Activated CD4-positive, alpha-beta T cell treated with anti-CD3 and anti-CD28 coated beads for 24 hours (primary cell): ENCODE measurements around the gene MAP1B.

Experiments used
- DNase-seq, 2 donors: peaks; one replicate each; pipeline ENCODE4 v3.0.0-alpha.2; 2020; ENCODE audit warnings: low read depth in 2 of 2

The MAP1B gene

DNA sequence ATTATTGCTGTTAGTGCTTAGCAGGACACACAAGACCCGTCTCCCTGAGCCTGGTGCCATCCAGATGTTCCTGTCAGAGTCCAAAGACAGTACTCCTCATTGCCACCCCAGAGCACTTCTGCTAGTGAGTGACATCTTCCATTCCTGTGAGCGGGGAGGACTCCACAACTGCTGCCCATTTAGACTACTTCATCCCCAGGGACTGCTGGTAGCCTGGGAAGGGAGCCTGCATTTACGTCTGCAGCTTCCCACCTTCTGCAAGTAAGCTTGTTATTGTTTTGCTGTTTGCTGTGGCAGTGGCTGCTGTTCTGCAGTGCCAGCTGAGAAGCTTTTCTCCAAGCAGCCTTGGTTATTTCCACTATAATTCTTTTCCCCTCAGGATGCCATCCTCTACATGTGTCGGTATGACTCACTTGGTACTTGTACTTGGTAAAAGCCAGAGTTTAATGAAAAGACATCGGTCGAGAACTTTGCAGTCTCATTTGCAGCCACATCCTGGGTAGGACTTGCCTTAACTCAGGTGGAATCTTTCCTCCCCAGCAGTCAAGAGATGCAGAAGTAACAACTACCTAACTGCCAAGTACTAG, 10.6 kb upstream of the MAP1B start:
- no peak for DNase-seq

GRCh38 chr5:72101828-72102227, 5.4 kb upstream of the MAP1B start:
- no peak for DNase-seq

- DNase-seq = no peak
Observed at GRCh38 chr5:72106817-72107130, 501 bp upstream of the MAP1B start.

GRCh38 chr5:72107901-72108201, 576 bp downstream of the MAP1B start:
- no peak for DNase-seq

DNA sequence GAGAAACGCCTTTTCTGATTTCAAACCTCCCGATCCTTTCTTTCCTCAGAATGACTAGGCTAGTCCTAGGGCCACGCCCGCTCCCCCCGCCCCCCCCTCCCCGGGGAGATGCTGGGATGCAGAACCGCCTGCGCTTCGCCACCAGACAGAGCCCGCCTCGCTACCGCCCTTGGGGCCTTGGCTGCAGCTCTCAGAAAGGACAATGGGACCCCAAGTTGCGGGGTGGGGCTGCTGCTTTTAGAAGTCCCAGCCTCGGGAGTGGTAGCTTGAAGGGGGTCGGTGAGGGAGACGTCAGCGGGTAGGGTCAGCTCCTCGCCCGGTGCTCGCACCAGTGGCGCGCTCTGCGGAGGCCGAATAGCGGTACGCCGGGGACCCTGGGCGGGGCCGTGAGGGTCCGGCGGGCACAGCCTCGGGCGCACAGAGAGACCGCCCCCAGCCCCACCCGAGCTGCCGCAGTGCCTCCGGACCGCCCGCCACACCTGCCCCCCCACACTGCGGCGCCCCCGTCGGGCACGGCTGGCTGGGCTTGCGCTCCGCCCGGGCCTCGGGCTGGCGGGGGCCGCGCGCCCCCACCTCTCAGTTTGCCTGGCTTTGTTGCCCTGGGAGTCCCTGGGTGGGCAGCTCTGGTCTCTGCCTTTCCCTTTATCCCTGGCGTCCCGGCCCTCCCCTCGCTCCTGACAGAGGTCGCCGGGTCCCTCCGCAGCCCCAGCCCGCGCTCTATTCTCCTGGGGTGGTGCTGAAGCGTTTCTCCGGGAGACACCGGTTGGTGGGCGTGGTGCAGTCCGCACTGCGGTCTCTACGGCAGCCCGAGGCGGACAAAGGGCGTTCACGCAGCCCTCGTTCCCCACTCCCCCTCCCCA, 1.2 kb downstream of the MAP1B start:
- DNase-seq = no peak

DNA sequence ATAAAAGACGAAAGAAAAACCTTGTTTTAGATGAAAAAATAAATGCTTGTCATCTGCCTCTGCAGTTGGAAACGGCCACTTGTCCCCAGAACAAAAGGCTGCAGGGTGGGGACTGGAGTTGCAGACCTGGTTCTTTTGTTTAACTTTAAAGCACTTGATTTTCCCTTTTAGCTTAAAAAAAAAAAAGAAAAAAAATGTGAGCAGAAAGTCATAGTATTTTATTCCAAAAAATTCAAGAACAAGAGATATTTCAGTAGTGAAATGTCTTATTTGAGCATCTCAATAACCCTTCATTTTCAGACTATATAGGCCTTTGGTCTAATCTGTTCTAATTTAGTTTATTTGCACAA, 1.8 kb downstream of the MAP1B start:
- DNase-seq = no peak

DNA sequence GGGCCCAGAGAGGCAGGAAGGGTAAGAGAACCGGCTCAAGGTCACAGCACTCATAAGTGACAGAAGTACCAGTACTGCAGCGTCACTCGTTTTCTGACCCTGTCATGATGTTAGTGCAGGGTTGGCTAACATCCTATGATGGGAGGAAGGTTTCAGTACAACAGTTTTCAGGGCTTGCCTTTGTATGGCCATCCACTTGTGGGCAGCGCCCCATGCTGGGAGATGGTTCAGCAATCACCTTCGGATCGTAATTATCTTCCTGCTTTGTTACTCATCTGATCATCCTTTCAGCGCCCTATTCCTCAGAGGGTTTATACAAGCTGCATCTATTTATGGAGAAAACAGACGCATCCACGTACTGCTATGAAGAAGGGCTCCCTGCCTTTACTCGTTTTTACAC, 2.4 kb downstream of the MAP1B start:
- no peak for DNase-seq

DNA sequence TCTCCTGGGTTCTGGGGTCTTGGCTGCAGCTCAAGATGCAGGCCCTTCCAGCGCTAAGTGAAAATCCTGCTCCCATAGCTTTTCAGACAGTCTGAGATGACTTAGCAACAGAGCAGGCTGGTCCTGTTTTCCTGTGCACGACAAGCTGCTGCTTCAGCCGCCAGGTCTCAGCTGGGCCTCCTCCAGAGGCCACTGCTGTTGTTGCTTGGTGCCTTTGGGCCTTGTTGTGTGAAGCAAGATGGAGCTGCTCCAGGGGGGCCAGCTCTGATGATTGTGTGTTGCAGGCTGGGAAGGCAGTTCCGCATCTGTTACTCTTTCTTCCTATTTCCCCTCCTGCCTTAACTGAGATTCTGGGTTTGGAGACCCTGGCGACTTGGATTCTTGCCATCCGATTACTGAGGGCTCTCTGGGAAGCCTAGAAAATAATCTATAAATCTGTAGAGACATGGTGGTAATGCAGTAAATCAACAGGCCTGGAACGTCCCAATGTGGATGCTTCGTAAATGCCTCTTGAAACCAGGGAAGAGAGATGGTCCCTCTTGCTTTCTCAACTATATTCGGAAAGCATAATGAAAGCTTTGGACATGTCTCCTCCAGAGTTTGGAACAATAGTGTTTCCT, 3.2 kb downstream of the MAP1B start:
- DNase-seq = no peak

DNA sequence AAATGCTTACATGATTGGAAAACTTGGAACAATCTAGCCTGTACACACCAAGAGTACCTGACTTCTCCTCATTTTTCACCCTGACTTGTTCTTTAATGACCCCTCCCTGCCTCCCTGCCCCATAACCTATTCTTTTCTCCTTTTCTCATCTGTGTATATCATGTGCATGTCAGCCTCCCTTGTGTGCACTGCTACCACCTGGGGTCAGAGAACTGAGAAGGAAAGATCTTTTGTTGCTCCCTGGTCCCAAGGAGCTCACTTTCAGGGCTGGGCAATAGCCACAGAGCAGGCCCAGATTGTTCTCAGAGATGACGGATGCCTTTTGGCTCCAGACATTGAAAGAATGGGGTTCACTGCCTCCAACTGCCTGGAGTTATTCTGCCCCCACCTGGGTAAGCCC, 5.1 kb downstream of the MAP1B start:
- DNase-seq = no peak

DNA sequence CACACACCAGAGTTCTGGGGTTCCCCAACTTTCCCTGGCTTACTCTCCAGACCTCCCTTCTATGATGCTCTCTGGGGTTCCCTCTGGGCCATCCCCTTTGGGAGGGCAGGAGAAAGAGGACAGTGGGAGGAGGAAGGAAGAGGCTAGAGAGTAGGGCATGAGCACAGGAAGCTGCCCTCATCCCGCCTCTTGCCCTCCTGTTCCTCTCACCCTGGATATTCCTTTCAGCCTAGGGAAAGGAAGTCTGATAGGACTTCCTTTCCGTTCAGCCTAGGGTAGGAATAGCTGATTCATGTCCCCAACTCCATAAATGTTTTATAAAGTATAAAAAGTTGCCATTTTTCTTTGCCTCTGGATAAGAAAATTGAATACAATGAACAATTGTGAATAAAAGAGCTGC, 7.4 kb downstream of the MAP1B start:
- no peak for DNase-seq

DNA sequence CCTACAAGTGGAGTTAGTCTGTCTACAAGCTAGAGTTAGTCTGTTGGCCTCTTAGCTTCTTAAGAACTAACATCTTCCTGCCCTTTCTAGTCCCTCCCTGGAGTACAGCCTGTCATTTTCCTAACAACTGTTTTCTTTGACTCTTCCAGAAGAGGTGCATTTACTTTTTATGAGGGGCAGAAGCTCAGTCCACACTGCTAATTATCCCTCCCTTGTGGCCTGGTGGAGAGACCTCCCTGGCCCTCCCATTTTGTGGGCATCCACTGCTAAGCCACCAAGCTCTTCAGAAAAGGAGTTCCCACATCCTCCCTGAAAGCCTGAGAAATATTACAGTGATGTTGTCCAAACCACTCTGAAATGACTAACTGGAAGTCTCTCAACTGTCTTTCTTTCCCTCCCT, 8.0 kb downstream of the MAP1B start:
- no peak for DNase-seq

- no peak for DNase-seq
Observed at GRCh38 chr5:72117307-72117706, 10.0 kb downstream of the MAP1B start.

DNA sequence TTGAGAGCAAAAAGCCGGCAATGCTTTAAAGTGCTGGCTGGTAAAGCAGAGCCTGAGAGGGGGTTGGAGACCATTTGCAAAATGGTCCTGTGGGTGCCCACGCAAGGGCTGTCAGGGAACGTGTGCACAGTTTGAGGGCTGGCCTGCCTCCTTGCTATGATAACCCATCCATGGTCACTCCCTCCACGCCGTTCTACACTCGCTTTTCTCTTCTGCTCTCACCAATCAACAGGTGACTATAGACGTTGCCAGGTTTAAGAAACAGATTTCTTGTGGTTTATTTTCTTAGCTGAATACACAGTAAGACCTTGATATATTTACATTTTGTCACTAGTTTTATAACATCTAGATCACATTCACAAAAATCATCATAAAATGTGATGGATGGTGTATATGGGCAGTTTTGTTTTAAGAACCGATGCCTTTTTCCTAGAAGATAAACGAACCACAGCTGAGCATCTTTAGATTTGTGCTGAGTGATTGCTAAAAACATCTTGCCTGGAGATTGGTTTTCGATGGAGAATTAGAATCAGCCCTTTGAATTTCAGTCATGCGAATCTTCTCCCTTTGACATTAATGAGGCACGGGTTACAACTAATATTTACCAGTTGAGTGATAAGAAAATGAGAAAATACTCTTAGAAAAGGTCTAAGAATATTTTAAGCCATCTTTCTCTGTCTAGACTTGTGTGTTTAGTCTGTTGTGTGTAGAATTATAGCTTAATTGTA, 13.9 kb downstream of the MAP1B start:
- DNase-seq = no peak

GRCh38 chr5:72121780-72122445, 14.6 kb downstream of the MAP1B start:
- no peak for DNase-seq

- no peak for DNase-seq
Observed at GRCh38 chr5:72122602-72123001, 15.3 kb downstream of the MAP1B start.

- no peak for DNase-seq
Observed at GRCh38 chr5:72123764-72124376, 16.6 kb downstream of the MAP1B start.

GRCh38 chr5:72125271-72125940, 18.1 kb downstream of the MAP1B start:
- DNase-seq = no peak

DNA sequence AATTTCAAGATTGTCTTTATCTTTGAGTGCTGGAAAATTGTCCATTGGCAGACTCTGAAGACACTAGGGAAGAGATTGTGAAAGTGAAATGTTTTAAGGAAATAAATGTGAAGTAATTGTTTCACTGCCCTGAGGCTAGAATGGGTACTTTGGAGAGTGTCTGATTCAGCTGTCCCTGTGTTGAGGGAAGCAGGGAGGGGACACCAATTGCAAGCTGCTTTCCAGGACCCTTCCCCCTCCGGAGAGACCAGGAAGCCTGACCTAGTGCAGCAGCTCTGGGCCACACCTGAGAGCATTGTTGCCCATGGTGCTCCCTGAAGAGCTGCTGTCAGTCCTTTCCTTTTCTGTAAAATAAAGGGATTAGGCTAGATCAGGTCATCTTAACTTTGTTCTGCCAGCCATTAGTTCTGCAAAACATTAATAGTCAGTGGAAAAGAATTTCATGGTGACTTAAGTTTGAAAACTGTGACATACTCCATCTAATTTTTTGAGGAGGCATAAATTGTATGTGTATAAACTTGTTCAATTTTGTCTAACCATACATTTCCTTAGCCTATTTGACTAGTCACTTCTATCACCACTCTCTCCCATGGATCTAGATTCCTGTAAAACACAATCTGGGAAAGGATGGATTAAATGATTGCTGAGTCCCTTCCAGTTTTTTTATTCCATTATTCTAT, 18.8 kb downstream of the MAP1B start:
- no peak for DNase-seq

- DNase-seq = no peak
Observed at GRCh38 chr5:72126796-72127195, 19.5 kb downstream of the MAP1B start.

DNA sequence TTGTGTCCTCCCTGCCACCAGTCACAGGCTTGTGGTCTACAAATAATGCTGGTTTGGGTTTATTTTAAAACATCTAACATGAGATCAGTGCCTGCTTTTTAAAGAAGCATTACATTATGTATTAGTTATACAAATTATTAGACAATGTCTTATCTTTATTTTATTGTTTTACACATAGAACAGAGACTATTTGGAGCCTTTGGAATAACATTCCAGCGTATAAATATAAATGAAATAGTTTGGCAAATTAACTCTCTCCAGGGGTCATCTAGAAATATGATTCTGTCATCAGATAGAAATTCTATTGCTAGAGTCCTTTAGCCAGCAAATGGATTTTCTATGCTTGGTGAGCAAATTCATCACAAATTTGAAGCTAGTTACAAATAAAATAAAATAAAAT, 22.4 kb downstream of the MAP1B start:
- no peak for DNase-seq

- no peak for DNase-seq
Observed at GRCh38 chr5:72130351-72130761, 23.1 kb downstream of the MAP1B start.
